HG02885 (cell line): Measurements from ENCODE around the gene RPS15.

Experiments used
- ATAC-seq: cut with Tn5 transposase; IDR thresholded peaks from one replicate; pipeline ENCODE4 v1.9.1; 2021; ENCODE audit warnings: mild to moderate bottlenecking; ENCODE audit not compliant: unreplicated experiment, poor library complexity

The RPS15 gene

DNA sequence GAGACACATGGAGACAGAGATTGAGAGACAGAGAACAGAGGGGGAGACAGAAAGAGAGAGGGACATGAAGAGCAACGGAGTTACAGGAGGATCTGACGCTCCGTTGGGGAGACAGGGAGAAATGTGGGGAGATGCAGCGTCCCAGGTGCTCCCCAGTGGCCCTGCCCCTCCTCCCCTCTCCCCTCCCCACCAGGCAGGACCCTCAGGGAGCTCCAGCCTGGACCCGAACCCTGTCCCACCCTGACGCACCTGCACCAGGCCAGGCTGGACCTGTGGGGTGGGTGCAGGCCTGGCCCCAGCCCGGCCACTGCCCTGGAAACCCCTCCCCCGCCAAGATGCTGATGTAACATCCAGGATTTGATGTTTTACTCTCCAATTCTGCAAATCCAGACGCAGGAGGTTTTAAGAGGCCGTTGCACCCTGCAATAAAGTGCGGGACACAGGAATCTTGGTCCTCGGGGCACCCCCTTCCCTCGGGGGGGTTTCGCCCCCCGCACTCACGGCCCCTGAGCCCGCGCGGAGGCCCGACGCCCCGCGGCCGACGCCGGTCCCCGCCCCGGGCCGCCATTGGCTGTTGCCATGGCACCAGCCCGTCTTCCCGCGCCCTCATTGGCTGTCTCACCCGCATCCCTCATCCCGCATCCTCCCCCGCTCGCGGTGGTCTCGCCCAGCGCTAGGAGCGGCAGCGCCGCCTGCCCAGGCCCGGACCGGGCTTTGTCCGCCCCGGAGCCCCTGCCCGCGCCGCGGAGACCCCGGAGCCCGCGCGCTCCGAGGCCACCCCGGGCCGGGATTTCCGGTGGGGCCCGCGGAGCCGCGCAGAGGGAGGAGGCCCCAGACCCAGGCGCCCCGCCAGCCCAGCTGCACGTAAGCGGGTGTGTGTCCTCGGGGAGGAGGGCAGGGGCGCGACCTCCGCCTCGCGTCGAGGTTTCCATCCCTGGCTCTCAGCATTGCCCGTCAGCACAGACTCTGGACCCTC lies 11.6 kb downstream of the RPS15 start, which contains the start of gene APC2:
TSS of gene APC2 (plus strand) at position 655 of the 976 bp plus-strand sequence. CDS start 2,881 bp downstream, outside the sequence.
- ATAC-seq, result no peak

DNA sequence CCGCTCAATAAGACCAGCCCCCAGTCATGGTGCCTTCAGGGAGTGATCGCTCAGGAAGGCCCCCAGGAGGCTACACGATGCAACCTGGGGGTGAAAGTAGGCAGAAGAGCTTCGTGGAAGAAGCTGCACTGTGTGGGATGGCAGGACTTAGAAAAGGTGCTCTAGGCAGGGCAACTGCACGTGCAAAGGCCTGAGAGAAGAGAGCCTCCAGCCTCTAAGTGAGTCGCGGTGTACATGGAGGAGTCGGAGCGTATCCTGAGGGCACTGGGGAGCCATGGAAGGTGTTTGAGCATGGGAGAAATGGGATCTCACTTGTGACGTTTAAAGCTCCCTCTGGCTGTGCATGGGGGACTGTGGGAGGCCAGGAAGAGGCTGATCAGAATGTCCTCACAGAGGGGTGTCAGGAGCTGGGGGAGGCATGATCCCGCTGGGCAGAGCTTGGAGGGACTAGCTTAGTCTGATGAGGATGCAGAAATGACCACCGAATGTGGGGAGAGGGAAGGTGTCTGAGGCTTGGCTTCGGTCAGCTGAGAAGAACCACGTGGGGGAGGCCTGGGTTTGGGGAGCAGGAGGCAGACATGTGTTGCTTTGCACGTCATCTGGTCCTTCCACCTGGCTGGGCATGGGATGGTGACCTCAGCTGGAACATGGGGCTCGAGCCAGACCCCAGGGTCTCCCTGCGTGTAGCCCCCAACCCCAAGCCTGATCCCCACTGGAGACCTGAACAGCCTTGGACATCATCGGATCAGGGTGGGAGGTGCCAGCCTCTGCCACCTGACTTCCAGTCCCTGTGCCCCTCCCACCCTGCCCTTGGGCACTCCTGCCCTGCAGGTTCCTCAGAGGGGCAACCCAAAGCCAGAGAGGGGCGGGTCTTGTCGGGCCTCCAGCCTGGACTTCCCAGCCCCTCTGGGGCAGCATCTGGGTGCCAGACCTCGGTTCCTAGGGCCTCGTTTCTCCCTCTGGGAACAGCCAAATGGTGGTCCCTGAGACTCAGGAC lies 12.8 kb downstream of the RPS15 start:
- no peak for ATAC-seq

DNA sequence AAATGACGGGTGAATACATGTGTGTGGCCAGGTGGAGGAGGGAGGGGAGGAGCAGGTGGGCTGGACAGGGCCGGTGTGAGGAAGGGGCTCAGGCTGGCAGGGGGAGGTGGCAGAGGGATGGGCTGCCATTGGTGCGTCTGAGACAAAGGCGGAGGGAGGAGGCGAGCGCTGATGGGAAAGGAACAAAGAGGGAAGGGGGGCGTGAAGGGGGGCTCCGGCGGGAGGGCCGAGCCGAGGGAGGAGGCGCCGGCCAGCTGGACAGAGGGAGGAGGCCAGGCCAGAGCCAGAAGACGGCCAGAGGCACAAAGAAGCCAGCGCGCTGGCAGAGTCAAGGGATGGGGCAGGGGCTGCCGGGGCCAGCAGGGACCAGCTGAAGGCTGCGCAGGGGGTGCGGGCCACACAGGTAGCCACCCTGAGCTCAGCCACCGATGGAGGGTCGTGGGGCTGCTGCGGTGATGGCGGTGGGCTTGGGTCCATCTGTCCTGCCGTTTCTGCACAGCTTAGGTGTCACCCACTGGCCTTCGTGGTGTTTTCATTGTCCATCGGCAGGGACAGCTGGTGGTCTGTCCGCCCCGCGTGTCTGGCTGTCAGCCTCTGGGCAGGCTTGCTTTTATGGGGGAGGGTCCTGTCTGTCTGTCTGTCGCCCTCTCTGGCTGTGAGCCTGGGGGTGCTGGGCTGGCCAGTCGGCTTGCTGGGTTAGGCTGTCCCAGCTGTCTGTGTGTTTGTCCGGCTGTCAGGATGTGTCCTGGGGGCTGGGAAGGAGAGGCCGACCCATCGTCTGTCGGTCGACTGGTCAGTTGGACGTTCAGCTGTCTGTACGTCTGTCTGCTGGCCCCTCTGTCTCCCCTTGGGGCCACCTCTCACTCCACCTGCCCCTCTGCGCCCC lies 14.0 kb downstream of the RPS15 start:
- ATAC-seq, result no peak

DNA sequence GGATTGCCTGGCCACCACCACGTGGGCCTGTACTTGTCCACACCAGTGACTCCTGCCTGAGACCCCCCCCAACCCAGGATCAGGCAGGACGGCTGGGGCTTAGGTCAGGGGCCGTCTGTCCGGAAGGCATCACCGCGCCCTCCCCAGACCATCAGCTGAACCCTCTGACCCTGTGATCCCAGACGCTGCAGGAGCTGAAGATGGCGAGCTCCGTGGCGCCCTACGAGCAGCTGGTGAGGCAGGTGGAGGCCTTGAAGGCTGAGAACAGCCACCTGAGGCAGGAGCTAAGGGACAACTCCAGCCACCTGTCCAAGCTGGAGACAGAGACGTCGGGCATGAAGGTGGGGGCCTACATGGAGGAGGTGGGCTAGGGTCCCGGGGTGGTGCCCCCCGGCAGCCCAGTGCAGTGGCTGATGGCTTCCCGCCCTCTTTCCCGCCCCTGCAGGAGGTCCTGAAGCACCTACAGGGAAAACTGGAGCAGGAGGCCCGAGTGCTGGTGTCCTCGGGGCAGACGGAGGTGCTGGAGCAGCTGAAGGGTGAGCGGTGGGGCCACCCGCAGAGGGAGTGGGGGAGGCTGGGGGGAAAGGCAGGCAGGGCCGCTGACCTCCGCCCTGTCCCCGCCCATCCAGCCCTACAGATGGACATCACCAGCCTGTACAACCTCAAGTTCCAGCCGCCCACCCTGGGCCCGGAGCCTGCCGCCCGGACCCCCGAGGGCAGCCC lies 14.8 kb downstream of the RPS15 start:
- no peak for ATAC-seq

DNA sequence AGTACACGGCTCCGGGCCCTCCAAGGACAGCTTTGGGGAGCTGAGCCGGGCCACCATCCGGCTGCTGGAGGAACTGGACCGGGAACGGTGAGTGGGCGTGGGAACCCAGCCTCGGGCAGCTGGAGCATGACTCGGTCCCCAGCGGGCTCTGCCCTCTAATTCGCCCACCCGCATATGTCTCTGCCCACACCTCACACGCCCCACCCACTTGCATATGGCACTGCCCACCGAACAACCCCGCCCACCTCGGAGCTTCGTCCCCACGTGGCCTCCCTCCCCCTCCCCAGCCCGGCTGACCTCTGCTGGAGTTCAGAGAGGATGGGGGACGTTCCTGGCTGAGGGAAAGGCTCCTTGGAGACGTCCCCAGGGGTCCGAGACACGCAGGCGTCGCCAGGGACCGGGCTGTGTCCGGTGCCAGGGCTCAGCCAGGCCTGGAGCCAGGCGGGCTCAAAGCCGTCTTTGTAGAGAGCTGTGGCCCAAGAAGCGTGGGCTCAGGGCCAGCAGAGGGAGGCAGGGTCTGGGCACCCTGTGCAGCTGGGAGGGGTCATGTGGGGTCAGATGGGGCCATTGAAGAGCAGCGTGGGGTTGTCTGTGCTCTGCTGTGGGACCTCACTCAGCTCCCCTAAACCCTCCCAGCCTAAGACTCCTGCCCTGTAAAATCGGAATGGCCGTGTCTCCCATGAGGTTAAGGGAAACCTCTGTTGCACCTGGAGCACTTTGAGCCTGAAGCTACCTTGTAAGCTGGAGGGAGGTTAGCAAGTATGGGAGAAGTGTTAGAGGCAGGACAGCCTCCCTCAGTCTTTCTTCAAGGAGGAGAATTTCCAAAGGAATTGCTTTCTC lies 15.5 kb downstream of the RPS15 start:
- no peak for ATAC-seq

DNA sequence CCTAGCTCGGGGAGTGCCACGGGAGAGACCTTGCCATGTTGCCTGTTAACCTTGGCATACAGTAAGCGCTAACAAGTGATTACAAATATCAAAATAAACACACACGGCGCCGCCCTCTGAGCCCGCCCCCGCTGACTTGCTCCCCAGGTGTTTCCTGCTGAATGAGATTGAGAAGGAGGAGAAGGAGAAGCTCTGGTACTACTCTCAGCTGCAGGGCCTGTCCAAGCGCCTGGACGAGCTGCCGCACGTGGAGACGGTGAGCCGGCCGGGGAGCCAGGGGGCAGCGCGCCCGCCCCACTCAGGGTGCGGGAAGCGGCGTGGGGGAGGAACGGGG lies 16.8 kb downstream of the RPS15 start:
- ATAC-seq, result no peak

DNA sequence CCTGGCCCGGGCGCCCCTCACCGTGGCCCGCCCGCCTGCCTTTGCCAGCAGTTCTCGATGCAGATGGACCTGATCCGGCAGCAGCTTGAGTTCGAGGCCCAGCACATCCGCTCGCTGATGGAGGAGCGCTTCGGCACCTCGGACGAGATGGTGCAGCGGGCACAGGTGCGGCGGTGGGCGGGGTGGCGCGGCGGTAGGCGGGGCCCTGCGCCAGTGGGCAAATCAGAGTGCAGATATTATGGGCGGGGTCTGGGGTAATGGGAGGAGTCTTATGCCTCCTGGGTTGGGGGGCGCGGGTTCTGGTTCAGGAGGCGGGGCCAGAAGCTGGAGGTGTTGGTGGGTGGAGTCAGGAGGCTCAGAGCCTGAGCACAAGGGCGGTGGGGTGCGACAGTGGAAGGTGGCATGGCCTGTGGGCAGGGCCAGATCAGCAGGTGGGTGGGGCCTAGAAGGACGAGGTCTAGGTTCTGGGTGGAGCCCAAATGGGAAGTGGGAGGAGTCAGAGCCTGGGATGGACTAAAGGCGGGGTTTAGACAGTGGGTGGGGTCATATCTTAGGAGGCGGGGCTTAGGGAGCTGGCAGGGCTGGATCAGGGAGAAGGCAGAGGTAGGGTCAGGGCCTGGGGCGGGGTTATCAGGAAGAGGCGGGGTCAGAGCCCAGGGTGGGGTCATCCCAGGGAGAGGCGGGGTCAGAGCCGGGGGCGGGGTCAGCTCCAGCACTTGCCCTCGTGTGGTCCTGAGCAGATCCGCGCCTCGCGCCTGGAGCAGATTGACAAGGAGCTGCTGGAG lies 17.3 kb downstream of the RPS15 start:
- no peak for ATAC-seq

DNA sequence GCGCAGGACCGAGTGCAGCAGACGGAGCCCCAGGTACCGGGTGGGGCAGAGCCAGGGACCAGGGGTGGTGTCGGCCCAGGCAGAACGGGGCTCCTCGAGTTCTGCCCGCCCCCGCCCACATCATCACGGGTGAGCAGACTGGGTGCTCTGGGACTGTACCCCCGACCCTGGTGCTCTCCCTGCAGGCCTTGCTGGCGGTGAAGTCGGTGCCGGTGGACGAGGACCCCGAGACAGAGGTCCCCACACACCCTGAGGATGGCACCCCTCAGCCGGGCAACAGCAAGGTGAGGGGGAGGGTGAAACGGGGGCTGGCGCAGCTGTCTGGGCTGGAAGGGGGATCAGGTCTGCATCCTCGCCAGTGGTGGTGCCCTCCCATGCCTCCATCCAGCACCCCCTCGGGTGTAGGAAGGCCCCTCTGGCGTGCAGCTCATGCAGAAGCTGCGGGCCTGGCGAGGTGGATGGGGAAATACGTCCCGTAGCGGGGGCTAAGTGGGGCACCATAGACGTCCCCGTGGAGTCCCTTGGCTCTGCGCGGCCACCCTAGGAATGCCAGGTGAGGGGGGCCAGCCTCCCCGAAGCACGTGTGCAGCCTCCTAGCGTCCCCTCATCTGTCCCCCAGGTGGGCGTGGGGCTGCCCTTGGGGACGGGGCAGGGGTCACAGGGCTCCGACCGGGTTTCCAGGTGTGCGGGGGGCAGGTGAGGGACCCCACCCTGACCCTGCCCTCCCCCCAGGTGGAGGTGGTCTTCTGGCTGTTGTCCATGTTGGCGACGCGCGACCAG lies 18.1 kb downstream of the RPS15 start:
- ATAC-seq, result no peak

DNA sequence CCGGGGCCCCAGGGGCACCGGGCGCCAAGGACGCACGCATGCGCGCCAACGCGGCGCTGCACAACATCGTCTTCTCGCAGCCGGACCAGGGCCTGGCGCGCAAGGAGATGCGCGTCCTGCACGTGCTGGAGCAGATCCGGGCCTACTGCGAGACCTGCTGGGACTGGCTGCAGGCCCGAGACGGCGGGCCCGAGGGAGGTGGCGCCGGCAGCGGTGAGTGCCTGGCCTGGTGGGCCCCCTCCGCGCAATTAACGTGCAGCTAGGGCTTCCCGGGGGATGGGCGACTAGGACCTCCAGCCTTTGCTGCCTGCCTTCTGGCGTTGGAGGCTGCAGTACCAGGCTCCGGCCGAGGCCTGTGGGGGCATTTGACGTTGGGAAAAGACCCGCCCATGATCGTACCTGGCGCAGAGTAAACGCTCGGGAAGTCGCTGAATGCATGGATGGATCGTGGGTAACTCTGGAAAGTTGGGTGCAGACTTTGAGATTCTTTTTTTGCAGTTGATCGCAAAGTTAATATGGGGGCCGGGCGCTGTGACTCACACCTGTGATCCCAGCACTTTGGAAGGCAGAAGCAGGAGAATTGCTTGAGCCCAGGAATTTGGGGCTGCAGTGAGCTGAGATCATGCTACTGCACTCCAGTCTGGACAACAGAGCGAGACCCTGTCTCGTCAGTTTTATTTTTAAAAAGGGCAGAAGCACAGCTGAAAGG lies 19.0 kb downstream of the RPS15 start:
- ATAC-seq, result no peak

DNA sequence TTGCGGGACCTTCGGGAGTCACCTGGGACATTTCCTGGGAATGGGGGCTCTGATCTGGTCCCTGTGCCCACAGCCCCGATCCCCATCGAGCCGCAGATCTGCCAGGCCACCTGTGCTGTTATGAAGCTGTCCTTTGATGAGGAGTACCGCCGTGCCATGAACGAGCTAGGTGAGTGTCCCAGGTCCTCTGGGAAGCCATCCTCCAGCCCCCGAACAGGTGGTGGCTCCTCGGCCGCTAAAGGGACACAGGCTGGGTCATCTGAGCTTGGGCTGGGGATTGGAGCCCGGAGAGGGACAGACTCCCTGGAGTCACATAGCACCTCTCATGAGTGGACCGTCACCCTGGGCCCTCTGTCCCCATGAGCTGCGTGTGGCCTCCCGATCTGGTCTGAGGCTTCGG lies 19.7 kb downstream of the RPS15 start:
- ATAC-seq, result no peak

DNA sequence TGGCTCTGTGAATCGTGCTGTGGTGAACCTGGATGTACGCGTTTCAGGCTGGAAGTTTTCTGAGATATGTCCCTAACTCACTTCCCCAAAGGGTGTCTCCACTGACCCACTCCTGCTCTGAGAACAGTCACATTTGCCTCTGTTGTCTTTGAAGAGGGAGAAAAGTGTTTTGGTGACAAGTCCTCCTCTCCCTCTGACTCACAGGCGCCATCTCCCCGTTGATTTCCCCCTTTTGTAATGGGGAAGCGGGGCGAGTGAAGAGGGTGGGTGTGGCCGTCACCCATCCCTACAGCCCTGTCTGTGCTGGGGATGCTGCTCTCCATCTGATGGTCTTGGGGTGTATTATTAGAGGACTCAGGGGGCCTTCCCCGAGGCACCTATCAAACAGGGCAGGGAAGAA lies 21.3 kb downstream of the RPS15 start:
- no peak for ATAC-seq

DNA sequence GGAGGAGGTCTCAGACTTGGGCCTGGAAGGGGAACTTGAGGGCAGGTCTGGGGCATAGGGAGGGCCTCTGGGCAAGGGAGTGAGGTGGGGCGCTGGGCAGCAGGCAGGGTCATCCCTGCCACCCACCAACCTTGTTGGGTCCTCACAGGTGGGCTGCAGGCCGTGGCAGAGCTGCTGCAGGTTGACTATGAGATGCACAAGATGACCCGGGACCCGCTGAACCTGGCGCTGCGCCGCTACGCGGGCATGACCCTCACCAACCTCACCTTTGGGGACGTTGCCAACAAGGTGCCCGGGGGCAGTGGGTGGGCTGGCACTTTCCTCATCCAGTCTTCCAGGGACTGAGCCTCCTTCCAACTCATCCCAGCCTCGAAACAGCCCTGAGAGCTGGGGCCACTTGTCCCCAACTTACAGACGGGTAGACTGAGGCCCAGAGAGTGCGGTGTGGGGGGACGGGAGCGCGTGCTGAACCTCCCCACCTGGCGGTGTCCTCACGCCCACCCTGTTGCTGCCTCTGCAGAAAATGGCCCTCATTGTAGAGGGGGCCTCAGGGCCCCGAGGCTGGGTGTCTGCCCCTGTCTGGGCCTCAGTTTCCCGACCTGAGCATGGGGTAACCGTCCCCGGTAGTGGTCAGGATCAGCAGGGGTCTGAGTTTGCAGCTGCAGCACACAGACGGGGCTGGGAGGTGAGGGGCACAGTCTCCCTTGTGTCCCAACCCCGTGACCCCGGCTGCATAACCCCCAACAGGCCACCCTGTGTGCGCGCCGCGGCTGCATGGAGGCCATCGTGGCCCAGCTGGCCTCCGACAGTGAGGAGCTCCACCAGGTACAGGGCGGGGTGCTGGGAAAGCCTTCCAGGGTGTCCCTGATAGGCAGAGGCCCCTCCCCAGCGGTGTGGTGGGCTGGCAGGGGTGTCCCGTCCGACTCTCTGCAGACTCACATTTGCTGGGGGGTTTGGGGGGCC lies 22.1 kb downstream of the RPS15 start:
- no peak for ATAC-seq

DNA sequence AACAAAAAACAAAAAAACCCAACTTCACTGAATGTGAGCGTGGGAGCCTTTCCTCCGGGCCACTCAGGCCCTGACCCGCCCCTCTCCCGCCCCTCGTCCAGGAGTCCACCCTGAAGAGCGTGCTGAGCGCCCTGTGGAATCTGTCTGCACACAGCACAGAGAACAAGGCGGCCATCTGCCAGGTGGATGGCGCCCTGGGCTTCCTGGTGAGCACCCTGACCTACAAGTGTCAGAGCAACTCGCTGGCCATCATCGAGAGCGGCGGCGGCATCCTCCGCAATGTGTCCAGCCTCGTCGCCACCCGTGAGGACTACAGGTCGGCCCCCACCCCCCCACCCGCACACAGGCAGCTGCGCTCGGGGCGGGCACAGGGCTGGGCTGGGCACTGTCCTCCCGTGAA lies 23.7 kb downstream of the RPS15 start:
- no peak for ATAC-seq

DNA sequence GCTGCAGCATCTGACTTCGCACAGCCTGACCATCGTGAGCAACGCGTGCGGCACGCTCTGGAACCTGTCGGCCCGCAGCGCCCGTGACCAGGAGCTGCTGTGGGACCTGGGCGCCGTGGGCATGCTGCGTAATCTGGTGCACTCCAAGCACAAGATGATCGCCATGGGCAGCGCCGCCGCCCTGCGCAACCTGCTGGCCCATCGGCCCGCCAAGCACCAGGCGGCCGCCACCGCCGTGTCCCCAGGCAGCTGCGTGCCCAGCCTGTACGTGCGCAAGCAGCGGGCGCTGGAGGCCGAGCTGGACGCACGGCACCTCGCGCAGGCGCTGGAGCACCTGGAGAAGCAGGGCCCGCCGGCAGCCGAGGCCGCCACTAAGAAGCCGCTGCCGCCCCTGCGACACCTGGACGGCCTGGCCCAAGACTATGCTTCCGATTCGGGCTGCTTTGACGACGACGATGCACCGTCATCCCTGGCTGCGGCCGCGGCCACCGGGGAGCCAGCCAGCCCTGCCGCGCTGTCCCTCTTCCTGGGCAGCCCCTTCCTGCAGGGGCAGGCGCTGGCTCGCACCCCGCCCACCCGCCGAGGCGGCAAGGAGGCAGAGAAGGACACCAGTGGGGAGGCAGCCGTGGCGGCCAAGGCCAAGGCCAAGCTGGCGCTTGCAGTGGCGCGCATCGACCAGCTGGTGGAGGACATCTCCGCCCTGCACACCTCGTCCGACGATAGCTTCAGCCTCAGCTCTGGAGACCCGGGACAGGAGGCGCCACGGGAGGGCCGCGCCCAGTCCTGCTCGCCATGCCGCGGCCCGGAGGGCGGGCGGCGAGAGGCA lies 27.2 kb downstream of the RPS15 start:
- ATAC-seq, result no peak
